GM12878 (cell line): ENCODE measurements around the gene UBQLN4. TPM values are rescaled to one million over a fixed set of nuclear protein-coding genes. Genes with fewer than 3 reads are reported as not detected.

Experiments used
- ATF7 ChIP-seq: fragments of 450-650 bp; IDR thresholded peaks from 2 replicates; pipeline ENCODE4 v1.6.1; 2016; ENCODE audit warnings: low read depth, mild to moderate bottlenecking
- FOXK2 ChIP-seq: fragments of 450-650 bp; IDR thresholded peaks from 2 replicates; pipeline ENCODE4 v1.6.1; 2017; ENCODE audit warnings: mild to moderate bottlenecking, moderate library complexity
- IRF4 ChIP-seq: IDR thresholded peaks from 2 replicates; pipeline ENCODE4 v1.6.1; 2011; ENCODE audit warnings: low read depth, low read length
- NBN ChIP-seq: fragments of 450-650 bp; IDR thresholded peaks from 2 replicates; pipeline ENCODE4 v1.6.1; 2016
- PAX8 ChIP-seq: fragments of 450-650 bp; IDR thresholded peaks from 2 replicates; pipeline ENCODE4 v1.6.1; 2017; ENCODE audit warnings: mild to moderate bottlenecking, moderate library complexity
- POU2F2 ChIP-seq: IDR thresholded peaks from 3 replicates; pipeline ENCODE4 v1.6.1; 2011; ENCODE audit warnings: low read depth, mild to moderate bottlenecking, low read length, borderline replicate concordance
- RUNX3 ChIP-seq: IDR thresholded peaks from 2 replicates; pipeline ENCODE4 v1.6.1; 2012; ENCODE audit warnings: low read length, inconsistent platforms
- SMARCA5 ChIP-seq: fragments of 450-650 bp; IDR thresholded peaks from 2 replicates; pipeline ENCODE4 v1.6.1; 2017; ENCODE audit warnings: mild to moderate bottlenecking
- SMC3 ChIP-seq: IDR thresholded peaks from 2 replicates; pipeline ENCODE4 v1.6.1; 2011; ENCODE audit warnings: low read length, improper control_type of control experiment, borderline replicate concordance
- ZBED1 ChIP-seq: IDR thresholded peaks from 2 replicates; pipeline ENCODE4 v1.6.1; 2016; ENCODE audit warnings: borderline replicate concordance
- ZNF622 ChIP-seq: fragments of 450-650 bp; IDR thresholded peaks from 2 replicates; pipeline ENCODE4 v1.6.1; 2017; ENCODE audit warnings: mild to moderate bottlenecking, inconsistent platforms
- polyA plus RNA-seq, 11 experiments: library from polyadenylated mRNA; depleted of rRNA in 4 of 11; unstranded in 6 of 11; stranded (reverse) in 5 of 11; fragments of >200 nt; fragmentation: Nextera tagmentation in 4 of 11; fragmentation: Illumina TruSeq in 1 of 11; extraction: Ambion mirVana in 4 of 11; extraction: Trizol in 1 of 11; gene quantifications; 1 replicate in 1 of 11; 2 replicates in 10 of 11; pipeline versions ENCODE4 v1.2.1 to v1.2.3, GENCODE V29; 2011 to 2016; ENCODE audit warnings: inconsistent platforms in 2 of 11, missing spikeins in 2 of 11, low read depth in 1 of 11
- total RNA-seq, 4 experiments: library from RNA; depleted of rRNA in 3 of 4; stranded (reverse); fragments of >200 nt in 3 of 4; fragmentation: Illumina TruSeq in 1 of 4; extraction: Trizol in 1 of 4; gene quantifications; 2 replicates each; pipeline versions ENCODE4 v1.2.1 to v1.2.3, GENCODE V29; 2013 to 2021
- TF ChIP-seq, protein P1 (sequence below): fragments of 450-650 bp; conservative IDR thresholded peaks from 2 replicates; pipeline ENCODE4 v1.6.1; 2017; ENCODE audit warnings: mild to moderate bottlenecking, moderate library complexity
- TF ChIP-seq, protein P2 (sequence below): fragments of 450-650 bp; IDR thresholded peaks from 2 replicates; pipeline ENCODE4 v1.6.1; 2018; ENCODE audit warnings: mild to moderate bottlenecking, low read depth, moderate library complexity; ENCODE audit not compliant: partially characterized antibody
- TF ChIP-seq, protein P3 (sequence below): fragments of 450-650 bp; IDR thresholded peaks from 2 replicates; pipeline ENCODE4 v1.6.1; 2018; ENCODE audit warnings: borderline replicate concordance, mild to moderate bottlenecking; ENCODE audit not compliant: partially characterized antibody
- TF ChIP-seq, protein P4 (sequence below), 3 experiments: IDR thresholded peaks in 2 of 3; conservative IDR thresholded peaks in 1 of 3; 2 replicates each; pipeline ENCODE4 v1.5.1; 2011; ENCODE audit warnings: low read depth in 3 of 3, low read length in 3 of 3, mild to moderate bottlenecking in 3 of 3, control low read depth in 2 of 3, moderate library complexity in 2 of 3, inconsistent platforms in 1 of 3, mixed read lengths in 1 of 3; ENCODE audit not compliant: control insufficient read depth in 2 of 3, insufficient read depth in 1 of 3; ENCODE audit errors: extremely low read depth in 1 of 3
- TF ChIP-seq, protein P5 (sequence below): IDR thresholded peaks from 2 replicates; pipeline ENCODE4 v1.6.1; 2012; ENCODE audit warnings: low read depth, low read length, improper control_type of control experiment
- TF ChIP-seq, protein P6 (sequence below): fragments of 450-650 bp; IDR thresholded peaks from 2 replicates; pipeline ENCODE4 v1.6.1; 2017; ENCODE audit warnings: low read depth, mild to moderate bottlenecking, moderate library complexity

The UBQLN4 gene
- total and polyA plus RNA-seq, 10 of the 15 experiments (the other 5 are each of a cell fraction or from before 2014, with no cell fraction given): 10.0 to 44.6 (median 19.7) TPM

DNA sequence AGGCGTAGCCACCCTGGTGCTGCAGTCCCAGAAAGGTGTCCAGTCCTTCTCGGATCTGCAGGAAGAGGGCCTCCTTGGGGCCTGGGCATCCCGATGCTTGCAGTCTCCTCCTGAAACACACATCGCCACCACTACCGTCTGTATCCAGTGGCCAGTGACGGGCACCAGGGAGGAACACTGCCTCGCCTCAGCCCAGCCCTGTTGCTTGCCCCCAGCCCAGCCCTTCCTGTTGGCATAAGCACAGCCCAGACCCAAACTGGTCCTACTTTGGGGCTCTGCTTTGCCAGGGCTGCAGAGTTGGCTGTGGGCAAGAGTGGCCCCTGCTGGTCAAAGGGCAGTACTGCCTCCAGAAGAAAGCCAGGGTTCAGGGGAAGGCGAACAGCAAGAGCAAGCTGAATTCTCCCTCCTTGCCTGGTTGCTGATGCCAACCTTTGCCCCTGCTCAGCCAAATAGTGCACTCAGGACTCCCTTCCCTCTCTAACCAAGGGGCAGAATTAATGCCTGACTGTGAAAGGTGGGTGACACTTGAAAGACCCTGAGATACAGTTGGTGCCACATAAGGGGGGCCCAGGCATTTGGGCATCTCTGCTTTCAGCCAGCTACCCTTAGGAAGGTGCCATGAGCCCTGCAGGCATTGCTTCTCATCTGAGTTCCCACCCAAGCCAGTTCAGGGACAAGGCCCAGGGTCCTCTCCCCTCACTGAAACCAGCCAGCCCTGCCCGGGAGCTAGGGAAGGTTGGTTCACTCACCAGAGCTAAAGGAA lies 64.2 kb downstream of the UBQLN4 start (continued):
- TF ChIP-seq, protein P1, sequence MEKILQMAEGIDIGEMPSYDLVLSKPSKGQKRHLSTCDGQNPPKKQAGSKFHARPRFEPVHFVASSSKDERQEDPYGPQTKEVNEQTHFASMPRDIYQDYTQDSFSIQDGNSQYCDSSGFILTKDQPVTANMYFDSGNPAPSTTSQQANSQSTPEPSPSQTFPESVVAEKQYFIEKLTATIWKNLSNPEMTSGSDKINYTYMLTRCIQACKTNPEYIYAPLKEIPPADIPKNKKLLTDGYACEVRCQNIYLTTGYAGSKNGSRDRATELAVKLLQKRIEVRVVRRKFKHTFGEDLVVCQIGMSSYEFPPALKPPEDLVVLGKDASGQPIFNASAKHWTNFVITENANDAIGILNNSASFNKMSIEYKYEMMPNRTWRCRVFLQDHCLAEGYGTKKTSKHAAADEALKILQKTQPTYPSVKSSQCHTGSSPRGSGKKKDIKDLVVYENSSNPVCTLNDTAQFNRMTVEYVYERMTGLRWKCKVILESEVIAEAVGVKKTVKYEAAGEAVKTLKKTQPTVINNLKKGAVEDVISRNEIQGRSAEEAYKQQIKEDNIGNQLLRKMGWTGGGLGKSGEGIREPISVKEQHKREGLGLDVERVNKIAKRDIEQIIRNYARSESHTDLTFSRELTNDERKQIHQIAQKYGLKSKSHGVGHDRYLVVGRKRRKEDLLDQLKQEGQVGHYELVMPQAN: no peak
- TF ChIP-seq FOXK2 (no peak), ATF7 (no peak), POU2F2 (no peak; the same call in 2 of the 3 replicates), ZBED1 (no peak), PAX8 (no peak), NBN (peak; percentile 50; the same call in 1 of the 2 replicates), SMC3 (peak; percentile 99), RUNX3 (no peak), IRF4 (peak; percentile 57; the same call in 1 of the 2 replicates), SMARCA5 (peak; percentile 87; the same call in 1 of the 2 replicates), ZNF622 (no peak)
- TF ChIP-seq, protein P2, sequence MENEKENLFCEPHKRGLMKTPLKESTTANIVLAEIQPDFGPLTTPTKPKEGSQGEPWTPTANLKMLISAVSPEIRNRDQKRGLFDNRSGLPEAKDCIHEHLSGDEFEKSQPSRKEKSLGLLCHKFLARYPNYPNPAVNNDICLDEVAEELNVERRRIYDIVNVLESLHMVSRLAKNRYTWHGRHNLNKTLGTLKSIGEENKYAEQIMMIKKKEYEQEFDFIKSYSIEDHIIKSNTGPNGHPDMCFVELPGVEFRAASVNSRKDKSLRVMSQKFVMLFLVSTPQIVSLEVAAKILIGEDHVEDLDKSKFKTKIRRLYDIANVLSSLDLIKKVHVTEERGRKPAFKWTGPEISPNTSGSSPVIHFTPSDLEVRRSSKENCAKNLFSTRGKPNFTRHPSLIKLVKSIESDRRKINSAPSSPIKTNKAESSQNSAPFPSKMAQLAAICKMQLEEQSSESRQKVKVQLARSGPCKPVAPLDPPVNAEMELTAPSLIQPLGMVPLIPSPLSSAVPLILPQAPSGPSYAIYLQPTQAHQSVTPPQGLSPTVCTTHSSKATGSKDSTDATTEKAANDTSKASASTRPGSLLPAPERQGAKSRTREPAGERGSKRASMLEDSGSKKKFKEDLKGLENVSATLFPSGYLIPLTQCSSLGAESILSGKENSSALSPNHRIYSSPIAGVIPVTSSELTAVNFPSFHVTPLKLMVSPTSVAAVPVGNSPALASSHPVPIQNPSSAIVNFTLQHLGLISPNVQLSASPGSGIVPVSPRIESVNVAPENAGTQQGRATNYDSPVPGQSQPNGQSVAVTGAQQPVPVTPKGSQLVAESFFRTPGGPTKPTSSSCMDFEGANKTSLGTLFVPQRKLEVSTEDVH: no peak
- TF ChIP-seq, protein P3, sequence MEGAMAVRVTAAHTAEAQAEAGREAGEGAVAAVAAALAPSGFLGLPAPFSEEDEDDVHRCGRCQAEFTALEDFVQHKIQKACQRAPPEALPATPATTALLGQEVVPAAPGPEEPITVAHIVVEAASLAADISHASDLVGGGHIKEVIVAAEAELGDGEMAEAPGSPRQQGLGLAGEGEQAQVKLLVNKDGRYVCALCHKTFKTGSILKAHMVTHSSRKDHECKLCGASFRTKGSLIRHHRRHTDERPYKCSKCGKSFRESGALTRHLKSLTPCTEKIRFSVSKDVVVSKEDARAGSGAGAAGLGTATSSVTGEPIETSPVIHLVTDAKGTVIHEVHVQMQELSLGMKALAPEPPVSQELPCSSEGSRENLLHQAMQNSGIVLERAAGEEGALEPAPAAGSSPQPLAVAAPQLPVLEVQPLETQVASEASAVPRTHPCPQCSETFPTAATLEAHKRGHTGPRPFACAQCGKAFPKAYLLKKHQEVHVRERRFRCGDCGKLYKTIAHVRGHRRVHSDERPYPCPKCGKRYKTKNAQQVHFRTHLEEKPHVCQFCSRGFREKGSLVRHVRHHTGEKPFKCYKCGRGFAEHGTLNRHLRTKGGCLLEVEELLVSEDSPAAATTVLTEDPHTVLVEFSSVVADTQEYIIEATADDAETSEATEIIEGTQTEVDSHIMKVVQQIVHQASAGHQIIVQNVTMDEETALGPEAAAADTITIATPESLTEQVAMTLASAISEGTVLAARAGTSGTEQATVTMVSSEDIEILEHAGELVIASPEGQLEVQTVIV: no peak
- TF ChIP-seq, protein P4, sequence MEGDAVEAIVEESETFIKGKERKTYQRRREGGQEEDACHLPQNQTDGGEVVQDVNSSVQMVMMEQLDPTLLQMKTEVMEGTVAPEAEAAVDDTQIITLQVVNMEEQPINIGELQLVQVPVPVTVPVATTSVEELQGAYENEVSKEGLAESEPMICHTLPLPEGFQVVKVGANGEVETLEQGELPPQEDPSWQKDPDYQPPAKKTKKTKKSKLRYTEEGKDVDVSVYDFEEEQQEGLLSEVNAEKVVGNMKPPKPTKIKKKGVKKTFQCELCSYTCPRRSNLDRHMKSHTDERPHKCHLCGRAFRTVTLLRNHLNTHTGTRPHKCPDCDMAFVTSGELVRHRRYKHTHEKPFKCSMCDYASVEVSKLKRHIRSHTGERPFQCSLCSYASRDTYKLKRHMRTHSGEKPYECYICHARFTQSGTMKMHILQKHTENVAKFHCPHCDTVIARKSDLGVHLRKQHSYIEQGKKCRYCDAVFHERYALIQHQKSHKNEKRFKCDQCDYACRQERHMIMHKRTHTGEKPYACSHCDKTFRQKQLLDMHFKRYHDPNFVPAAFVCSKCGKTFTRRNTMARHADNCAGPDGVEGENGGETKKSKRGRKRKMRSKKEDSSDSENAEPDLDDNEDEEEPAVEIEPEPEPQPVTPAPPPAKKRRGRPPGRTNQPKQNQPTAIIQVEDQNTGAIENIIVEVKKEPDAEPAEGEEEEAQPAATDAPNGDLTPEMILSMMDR (IDR thresholded peaks at IDR 0.05 in 2 of 3, conservative IDR thresholded peaks at IDR 0.05 in 1 of 3; ENCODE audit: control insufficient read depth in 2 of 3, extremely low read depth in 1 of 3, insufficient read depth in 1 of 3, low read depth in 3 of 3, low read length in 3 of 3): peak; percentile 96 to 99 (median 99)
- TF ChIP-seq, protein P5, sequence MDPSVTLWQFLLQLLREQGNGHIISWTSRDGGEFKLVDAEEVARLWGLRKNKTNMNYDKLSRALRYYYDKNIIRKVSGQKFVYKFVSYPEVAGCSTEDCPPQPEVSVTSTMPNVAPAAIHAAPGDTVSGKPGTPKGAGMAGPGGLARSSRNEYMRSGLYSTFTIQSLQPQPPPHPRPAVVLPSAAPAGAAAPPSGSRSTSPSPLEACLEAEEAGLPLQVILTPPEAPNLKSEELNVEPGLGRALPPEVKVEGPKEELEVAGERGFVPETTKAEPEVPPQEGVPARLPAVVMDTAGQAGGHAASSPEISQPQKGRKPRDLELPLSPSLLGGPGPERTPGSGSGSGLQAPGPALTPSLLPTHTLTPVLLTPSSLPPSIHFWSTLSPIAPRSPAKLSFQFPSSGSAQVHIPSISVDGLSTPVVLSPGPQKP: no peak
- TF ChIP-seq, protein P6, sequence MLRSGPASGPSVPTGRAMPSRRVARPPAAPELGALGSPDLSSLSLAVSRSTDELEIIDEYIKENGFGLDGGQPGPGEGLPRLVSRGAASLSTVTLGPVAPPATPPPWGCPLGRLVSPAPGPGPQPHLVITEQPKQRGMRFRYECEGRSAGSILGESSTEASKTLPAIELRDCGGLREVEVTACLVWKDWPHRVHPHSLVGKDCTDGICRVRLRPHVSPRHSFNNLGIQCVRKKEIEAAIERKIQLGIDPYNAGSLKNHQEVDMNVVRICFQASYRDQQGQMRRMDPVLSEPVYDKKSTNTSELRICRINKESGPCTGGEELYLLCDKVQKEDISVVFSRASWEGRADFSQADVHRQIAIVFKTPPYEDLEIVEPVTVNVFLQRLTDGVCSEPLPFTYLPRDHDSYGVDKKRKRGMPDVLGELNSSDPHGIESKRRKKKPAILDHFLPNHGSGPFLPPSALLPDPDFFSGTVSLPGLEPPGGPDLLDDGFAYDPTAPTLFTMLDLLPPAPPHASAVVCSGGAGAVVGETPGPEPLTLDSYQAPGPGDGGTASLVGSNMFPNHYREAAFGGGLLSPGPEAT: no peak
